HCT116 (cell line): ENCODE measurements around the gene MAP1LC3B2.

Source experiments
- CTCF ChIP-seq, 3 experiments: fragments of 200-600 bp in 1 of 3; sonication (generic) in 1 of 3; IDR thresholded peaks in 2 of 3; conservative IDR thresholded peaks in 1 of 3; 2 replicates each; pipeline ENCODE4 v1.5.1; 2012 to 2017; ENCODE audit warnings: low read depth in 2 of 3, low read length in 2 of 3, antibody characterized with exemption in 1 of 3, borderline replicate concordance in 1 of 3, control low read depth in 1 of 3, mild to moderate bottlenecking in 1 of 3, mixed read lengths in 1 of 3, mixed run types in 1 of 3, moderate library complexity in 1 of 3; ENCODE audit not compliant: insufficient read depth in 1 of 3
- EZH2 ChIP-seq: fragments of 200-600 bp; sonication (generic); IDR thresholded peaks from 2 replicates; pipeline ENCODE4 v1.6.1; 2017; ENCODE audit warnings: antibody characterized with exemption, mixed run types
- POLR2A ChIP-seq: IDR thresholded peaks from 2 replicates; pipeline ENCODE4 v1.7.0; 2011; ENCODE audit warnings: borderline replicate concordance; ENCODE audit not compliant: insufficient read depth, insufficient read length; ENCODE audit errors: extremely low read depth
- SIN3A ChIP-seq: IDR thresholded peaks from 2 replicates; pipeline ENCODE4 v1.6.1; 2012; ENCODE audit warnings: low read depth
- SP1 ChIP-seq: IDR thresholded peaks from 2 replicates; pipeline ENCODE4 v1.6.1; 2012; ENCODE audit warnings: low read depth
- SRF ChIP-seq: IDR thresholded peaks from 2 replicates; pipeline ENCODE4 v1.6.1; 2012; ENCODE audit warnings: low read depth
- YY1 ChIP-seq: IDR thresholded peaks from 2 replicates; pipeline ENCODE4 v1.6.1; 2011; ENCODE audit warnings: low read length, low read depth, moderate library complexity, mild to moderate bottlenecking; ENCODE audit not compliant: insufficient replicate concordance; ENCODE audit errors: extremely low read depth
- ZNF274 ChIP-seq: fragments of 200-500 bp; sonication (Bioruptor generic); IDR thresholded peaks from 2 replicates; pipeline ENCODE4 v1.6.1; 2014; ENCODE audit warnings: mild to moderate bottlenecking, low read depth, low read length, inconsistent platforms

- no peak for TF ChIP-seq POLR2A
- no peak for TF ChIP-seq ZNF274
- TF ChIP-seq SRF = no peak
- no peak for TF ChIP-seq CTCF (IDR thresholded peaks at IDR 0.05 in 2 of 3, conservative IDR thresholded peaks at IDR 0.05 in 1 of 3; ENCODE audit: borderline replicate concordance in 1 of 3, insufficient read depth in 1 of 3, low read depth in 2 of 3, low read length in 2 of 3)
- TF ChIP-seq SIN3A = no peak
- TF ChIP-seq YY1 = no peak
- TF ChIP-seq EZH2 = no peak
- TF ChIP-seq SP1 = no peak
These were observed 55.2 kb downstream of the MAP1LC3B2 start for GRCh38 chr12:116614194-116614915.
